Effector memory CD8-positive, alpha-beta T cell (primary cell): ENCODE measurements around the gene ARHGAP15.

Experiments
- ATAC-seq: fragments of 150-1000 bp; cut with Tn5 transposase; replicated peaks from 2 replicates; pipeline ENCODE4 v1.10.0; 2021; ENCODE audit warnings: mild to moderate bottlenecking, moderate library complexity
- DNase-seq, 3 experiments: peaks; one replicate each; pipeline ENCODE4 v3.0.0; 2021
- H3K27ac Mint-ChIP-seq, 2 donors: one replicate each; pipeline ENCODE4 v1.8.0; 2022; ENCODE audit warnings: mild to moderate bottlenecking in 2 of 2, mixed read lengths in 2 of 2, moderate library complexity in 2 of 2
- H3K27me3 Mint-ChIP-seq, 2 donors: one replicate each; pipeline ENCODE4 v1.8.0; 2022; ENCODE audit warnings: mixed read lengths in 2 of 2
- H3K36me3 Mint-ChIP-seq: one replicate; pipeline ENCODE4 v1.8.0; 2022; ENCODE audit warnings: mild to moderate bottlenecking, moderate library complexity, mixed read lengths; ENCODE audit not compliant: insufficient read depth
- H3K4me1 Mint-ChIP-seq, 2 donors: one replicate each; pipeline ENCODE4 v1.8.0; 2022; ENCODE audit warnings: low read depth in 2 of 2, mixed read lengths in 2 of 2
- H3K4me3 Mint-ChIP-seq, 2 donors: one replicate each; pipeline ENCODE4 v1.8.0; 2022; ENCODE audit warnings: mild to moderate bottlenecking in 2 of 2, mixed read lengths in 2 of 2, moderate library complexity in 2 of 2
- H3K9me3 Mint-ChIP-seq, 2 donors: one replicate each; pipeline ENCODE4 v1.8.0; 2022; ENCODE audit warnings: mixed read lengths in 2 of 2

Gene ARHGAP15

GRCh38 chr2:143378996-143379395 is 249.8 kb downstream of the ARHGAP15 start:
- H3K4me3 Mint-ChIP-seq, result no peak overlapping the region
- H3K9me3 Mint-ChIP-seq, result no peaks in the 10 kb centered on the region
- peaks cover 15% of the 10 kb centered on the region for H3K36me3 Mint-ChIP-seq
- no peak overlapping the region for H3K27ac Mint-ChIP-seq
- peaks cover 27 to 49% of the 10 kb centered on the region in 2 donors for H3K4me1 Mint-ChIP-seq
- H3K27me3 Mint-ChIP-seq, result no peaks in the 10 kb centered on the region
- no peak for DNase-seq
- no peak for ATAC-seq

GRCh38 chr2:143379955-143380354 is 250.7 kb downstream of the ARHGAP15 start:
- Mint-ChIP-seq H3K4me1 (peaks cover 21 to 46% of the 10 kb centered on the region in 2 donors), H3K27ac (no peak overlapping the region), H3K27me3 (no peaks in the 10 kb centered on the region), H3K9me3 (no peaks in the 10 kb centered on the region), H3K4me3 (no peak overlapping the region), H3K36me3 (peaks cover 12% of the 10 kb centered on the region)
- ATAC-seq, result no peak
- DNase-seq, result no peak

- H3K36me3 Mint-ChIP-seq, result peaks cover 9% of the 10 kb centered on the region
- H3K9me3 Mint-ChIP-seq, result no peaks in the 10 kb centered on the region
- no peaks in the 10 kb centered on the region for H3K27me3 Mint-ChIP-seq
- H3K4me1 Mint-ChIP-seq, result peaks cover 21 to 56% of the 10 kb centered on the region in 2 donors
- H3K4me3 Mint-ChIP-seq, result no peak overlapping the region
- H3K27ac Mint-ChIP-seq, result peak overlapping the region in 1 of 2 donors; percentile 89
- no peak for ATAC-seq
- no peak for DNase-seq
Observed at GRCh38 chr2:143382573-143382972, 253.4 kb downstream of the ARHGAP15 start.

- no peak overlapping the region for H3K27ac Mint-ChIP-seq
- H3K27me3 Mint-ChIP-seq, result no peaks in the 10 kb centered on the region
- peaks cover 9% of the 10 kb centered on the region for H3K36me3 Mint-ChIP-seq
- H3K4me1 Mint-ChIP-seq, result peaks cover 23 to 56% of the 10 kb centered on the region in 2 donors
- no peak overlapping the region for H3K4me3 Mint-ChIP-seq
- no peak for ATAC-seq
- no peak for DNase-seq
- no peaks in the 10 kb centered on the region for H3K9me3 Mint-ChIP-seq
Observed at GRCh38 chr2:143383016-143383415, 253.8 kb downstream of the ARHGAP15 start.

- no peak overlapping the region for H3K27ac Mint-ChIP-seq
- no peaks in the 10 kb centered on the region for H3K9me3 Mint-ChIP-seq
- no peaks in the 10 kb centered on the region for H3K27me3 Mint-ChIP-seq
- ATAC-seq (no peak), DNase-seq (no peak)
- H3K4me3 Mint-ChIP-seq, result no peak overlapping the region
- H3K4me1 Mint-ChIP-seq, result peaks cover 23 to 51% of the 10 kb centered on the region in 2 donors
- peaks cover 9% of the 10 kb centered on the region for H3K36me3 Mint-ChIP-seq
Observed at GRCh38 chr2:143384111-143384510, 254.9 kb downstream of the ARHGAP15 start.

- Mint-ChIP-seq H3K4me3 (no peak overlapping the region), H3K36me3 (peaks cover 10% of the 10 kb centered on the region), H3K4me1 (peaks cover 20 to 49% of the 10 kb centered on the region in 2 donors), H3K27ac (no peak overlapping the region), H3K9me3 (no peaks in the 10 kb centered on the region), H3K27me3 (no peaks in the 10 kb centered on the region)
- ATAC-seq (no peak), DNase-seq (no peak)
Observed at GRCh38 chr2:143390171-143390570, 261.0 kb downstream of the ARHGAP15 start.

GRCh38 chr2:143392358-143392757 is 263.1 kb downstream of the ARHGAP15 start:
- ATAC-seq (no peak), DNase-seq (no peak)
- H3K27me3 Mint-ChIP-seq, result no peaks in the 10 kb centered on the region
- H3K9me3 Mint-ChIP-seq, result no peaks in the 10 kb centered on the region
- no peak overlapping the region for H3K4me3 Mint-ChIP-seq
- no peak overlapping the region for H3K27ac Mint-ChIP-seq
- peaks cover 10% of the 10 kb centered on the region for H3K36me3 Mint-ChIP-seq
- H3K4me1 Mint-ChIP-seq, result peaks cover 24 to 45% of the 10 kb centered on the region in 2 donors

- H3K27ac Mint-ChIP-seq, result peak overlapping the region; percentile 29 to 33
- H3K36me3 Mint-ChIP-seq, result peaks cover 10% of the 10 kb centered on the region
Observed at GRCh38 chr2:143394062-143394461, 264.8 kb downstream of the ARHGAP15 start.

GRCh38 chr2:143397884-143398614 is 268.8 kb downstream of the ARHGAP15 start:
- no peaks in the 10 kb centered on the region for H3K9me3 Mint-ChIP-seq
- H3K27ac Mint-ChIP-seq, result peak overlapping the region in 1 of 2 donors; percentile 14
- no peak for DNase-seq
- ATAC-seq, result no peak
- H3K4me3 Mint-ChIP-seq, result no peak overlapping the region
- no peaks in the 10 kb centered on the region for H3K27me3 Mint-ChIP-seq
- no peaks in the 10 kb centered on the region for H3K36me3 Mint-ChIP-seq
- peaks cover 19 to 54% of the 10 kb centered on the region in 2 donors for H3K4me1 Mint-ChIP-seq

More at GRCh38 chr2:143394062-143394461, 264.8 kb downstream of the ARHGAP15 start:
- H3K4me1 Mint-ChIP-seq, result peaks cover 26 to 46% of the 10 kb centered on the region in 2 donors
- no peaks in the 10 kb centered on the region for H3K9me3 Mint-ChIP-seq
- no peak overlapping the region for H3K4me3 Mint-ChIP-seq
- no peaks in the 10 kb centered on the region for H3K27me3 Mint-ChIP-seq
- no peak for DNase-seq
- no peak for ATAC-seq

- H3K4me3 Mint-ChIP-seq, result no peak overlapping the region
- no peak overlapping the region for H3K27ac Mint-ChIP-seq
- no peaks in the 10 kb centered on the region for H3K27me3 Mint-ChIP-seq
- H3K4me1 Mint-ChIP-seq, result peaks cover 19 to 57% of the 10 kb centered on the region in 2 donors
- DNase-seq (no peak), ATAC-seq (no peak)
- no peaks in the 10 kb centered on the region for H3K36me3 Mint-ChIP-seq
- H3K9me3 Mint-ChIP-seq, result no peaks in the 10 kb centered on the region
Observed at GRCh38 chr2:143398781-143399180, 269.6 kb downstream of the ARHGAP15 start.

GRCh38 chr2:143399631-143400069 is 270.4 kb downstream of the ARHGAP15 start:
- peaks cover 19 to 54% of the 10 kb centered on the region in 2 donors for H3K4me1 Mint-ChIP-seq
- no peak overlapping the region for H3K4me3 Mint-ChIP-seq
- no peaks in the 10 kb centered on the region for H3K9me3 Mint-ChIP-seq
- H3K36me3 Mint-ChIP-seq, result no peaks in the 10 kb centered on the region
- no peak for DNase-seq
- no peaks in the 10 kb centered on the region for H3K27me3 Mint-ChIP-seq
- ATAC-seq, result no peak
- peak overlapping the region in 1 of 2 donors; percentile 78 for H3K27ac Mint-ChIP-seq

GRCh38 chr2:143401861-143402260 is 272.6 kb downstream of the ARHGAP15 start:
- Mint-ChIP-seq H3K4me1 (peaks cover 20 to 52% of the 10 kb centered on the region in 2 donors), H3K36me3 (no peaks in the 10 kb centered on the region)

GRCh38 chr2:143402451-143402850 is 273.2 kb downstream of the ARHGAP15 start:
- Mint-ChIP-seq H3K27me3 (no peaks in the 10 kb centered on the region), H3K36me3 (no peaks in the 10 kb centered on the region), H3K27ac (no peak overlapping the region), H3K4me3 (no peak overlapping the region), H3K4me1 (peaks cover 19 to 49% of the 10 kb centered on the region in 2 donors), H3K9me3 (no peaks in the 10 kb centered on the region)
- DNase-seq (no peak), ATAC-seq (peak; percentile 35)

More at GRCh38 chr2:143401861-143402260, 272.6 kb downstream of the ARHGAP15 start:
- DNase-seq (no peak), ATAC-seq (no peak)
- no peaks in the 10 kb centered on the region for H3K9me3 Mint-ChIP-seq
- no peak overlapping the region for H3K27ac Mint-ChIP-seq
- H3K4me3 Mint-ChIP-seq, result no peak overlapping the region
- no peaks in the 10 kb centered on the region for H3K27me3 Mint-ChIP-seq
